Kidney tubule cell (primary cell): ENCODE results near the gene CLIC5.
A peak's percentile ranks its signal among the peaks of the same experiment; 100 is the strongest.

Experiments used
- DNase-seq: peaks from one replicate; pipeline ENCODE4 v3.0.0-alpha.2; 2018; ENCODE audit warnings: low spot score

Gene CLIC5

DNA sequence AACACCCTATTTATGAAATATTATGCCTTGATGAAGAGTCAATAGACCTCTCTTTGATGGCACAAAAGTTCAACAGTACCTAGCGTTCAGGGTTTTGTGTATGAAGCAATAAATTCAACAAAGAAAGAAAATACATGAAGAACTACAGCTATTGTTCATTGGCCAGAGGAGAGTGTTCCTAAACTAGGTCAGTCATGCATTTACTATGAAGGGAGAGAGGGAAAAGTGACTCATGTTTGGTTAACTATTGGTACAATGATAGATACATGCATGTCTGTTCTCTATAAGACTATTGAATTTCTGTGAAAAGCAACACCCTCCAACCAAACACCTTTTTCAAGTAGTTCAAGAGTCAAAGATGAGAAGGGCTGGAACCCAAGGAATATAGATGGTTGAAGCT lies 50.7 kb downstream of the CLIC5 start:
- DNase-seq, result peak; percentile 78

DNA sequence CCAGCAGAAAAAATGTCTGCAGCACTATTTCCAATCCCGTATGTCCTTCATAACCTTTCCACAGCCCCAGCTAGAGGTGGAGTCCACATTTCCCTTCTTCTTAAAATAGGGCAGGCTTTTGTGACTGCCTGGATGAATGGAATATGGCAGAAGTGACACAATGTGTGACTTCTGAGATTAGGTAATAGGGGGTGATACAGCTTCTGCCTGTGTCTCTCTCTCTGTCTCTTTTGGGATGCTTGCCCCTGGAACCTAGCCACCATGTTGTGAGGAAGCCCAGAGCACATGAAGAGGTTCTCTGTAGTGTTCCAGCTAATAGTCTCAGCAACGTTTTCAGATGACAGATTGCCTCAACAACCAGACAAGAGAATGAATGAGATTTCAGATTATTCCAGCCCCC lies 51.4 kb downstream of the CLIC5 start:
- no peak for DNase-seq

DNA sequence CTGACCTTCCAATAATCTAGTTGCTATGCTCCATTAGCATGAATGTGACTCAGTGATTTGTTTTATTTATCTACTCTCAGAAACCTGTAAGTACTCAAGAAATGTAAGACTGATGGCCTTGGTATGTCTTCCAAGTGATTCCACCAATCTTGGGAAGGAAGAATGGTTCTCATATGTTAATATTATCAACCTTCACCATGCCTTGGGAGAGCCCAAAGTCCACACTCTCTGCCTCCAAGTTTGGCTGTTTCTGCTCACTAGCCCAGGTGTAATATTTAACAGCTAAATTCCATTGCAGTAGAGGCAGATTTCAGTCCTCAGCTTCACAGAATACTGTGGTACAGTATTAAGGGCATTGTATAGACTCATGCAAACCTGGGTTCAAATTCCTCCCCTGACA lies 51.8 kb downstream of the CLIC5 start:
- peak; percentile 56 for DNase-seq

DNA sequence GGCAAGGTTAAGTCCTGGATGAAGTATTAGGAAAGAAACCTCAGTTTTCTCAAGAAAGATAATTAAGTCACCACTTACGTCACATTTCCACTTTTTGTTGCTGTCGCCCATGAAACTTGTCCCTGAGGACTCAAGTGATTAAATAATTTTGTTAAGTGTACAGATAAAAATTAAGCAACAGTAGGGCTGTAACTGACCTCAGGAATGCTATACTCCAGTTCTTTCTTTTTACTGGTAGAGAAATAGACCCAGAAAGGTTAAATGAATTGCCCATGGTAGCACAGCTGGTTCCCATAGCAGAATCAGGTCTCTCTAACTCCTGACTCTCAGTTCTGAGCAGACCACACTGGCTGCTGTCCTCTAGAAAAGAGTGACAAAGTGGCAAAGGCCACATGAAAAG lies 54.5 kb downstream of the CLIC5 start:
- no peak for DNase-seq

DNA sequence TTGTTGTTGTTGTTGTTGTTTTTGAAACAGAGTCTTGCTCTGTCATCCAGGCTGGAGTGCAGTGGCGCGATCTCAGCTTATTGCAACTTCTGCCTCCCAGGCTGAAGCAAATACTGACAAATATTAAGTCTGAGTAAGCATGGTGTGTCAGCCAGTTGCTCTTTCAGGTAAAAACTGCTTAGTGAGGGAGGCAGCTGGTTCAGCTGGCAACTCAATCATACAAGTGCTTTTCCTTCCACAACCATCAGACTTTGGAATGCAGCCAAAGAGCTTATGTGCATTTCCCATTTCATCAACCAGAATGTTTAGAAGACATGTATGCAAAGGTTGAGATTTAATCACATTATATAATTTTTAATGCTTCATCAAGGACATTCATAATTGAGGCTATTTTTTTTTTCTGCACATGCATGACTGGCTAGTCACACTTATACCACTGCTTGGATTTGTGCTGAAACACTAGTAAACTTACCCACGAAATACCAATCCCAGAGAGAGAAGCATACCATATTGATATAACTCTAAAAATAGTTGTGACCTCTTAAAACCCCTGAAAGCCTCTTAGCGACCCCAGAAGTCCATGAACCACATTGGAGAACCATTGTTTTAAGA lies 56.0 kb downstream of the CLIC5 start:
- peak; percentile 85 for DNase-seq

DNA sequence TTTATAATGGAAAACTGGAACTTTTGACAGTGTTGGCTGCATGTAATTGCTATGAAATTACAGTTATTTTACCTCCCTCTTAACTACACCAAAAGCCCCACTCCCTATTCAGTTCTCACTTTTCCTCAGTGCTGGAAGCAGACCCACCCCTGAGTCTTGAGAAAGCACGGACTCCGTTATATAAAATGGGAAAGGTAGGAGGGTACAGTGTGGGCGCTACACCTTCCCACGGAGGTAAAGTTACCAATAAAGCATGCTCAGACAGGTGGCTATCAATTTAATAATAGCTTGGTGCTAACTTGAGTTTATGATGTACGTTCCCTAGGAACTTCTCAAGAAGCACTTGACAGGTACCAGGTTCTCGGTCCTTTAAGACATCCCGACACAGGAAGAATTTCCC lies 59.0 kb downstream of the CLIC5 start:
- DNase-seq, result no peak

DNA sequence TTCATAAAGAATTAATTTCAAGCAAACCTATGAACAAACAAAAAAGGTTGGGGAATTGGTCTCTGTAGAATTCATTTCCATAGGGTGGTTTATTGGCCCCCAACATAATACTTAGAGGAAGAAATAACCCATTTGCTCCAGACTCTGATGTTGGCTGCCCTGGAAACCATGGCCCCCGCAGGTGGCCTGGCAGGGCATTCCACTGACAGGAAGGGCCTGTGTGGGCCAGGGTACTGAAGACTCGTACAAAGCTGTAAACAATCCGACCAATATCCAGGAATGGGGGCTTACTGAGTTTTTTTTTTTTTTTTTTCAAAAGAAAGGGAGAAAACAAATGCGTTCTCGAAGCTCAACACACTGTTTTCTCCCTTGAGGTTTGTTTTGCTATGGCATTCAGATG lies 59.5 kb downstream of the CLIC5 start:
- no peak for DNase-seq

DNA sequence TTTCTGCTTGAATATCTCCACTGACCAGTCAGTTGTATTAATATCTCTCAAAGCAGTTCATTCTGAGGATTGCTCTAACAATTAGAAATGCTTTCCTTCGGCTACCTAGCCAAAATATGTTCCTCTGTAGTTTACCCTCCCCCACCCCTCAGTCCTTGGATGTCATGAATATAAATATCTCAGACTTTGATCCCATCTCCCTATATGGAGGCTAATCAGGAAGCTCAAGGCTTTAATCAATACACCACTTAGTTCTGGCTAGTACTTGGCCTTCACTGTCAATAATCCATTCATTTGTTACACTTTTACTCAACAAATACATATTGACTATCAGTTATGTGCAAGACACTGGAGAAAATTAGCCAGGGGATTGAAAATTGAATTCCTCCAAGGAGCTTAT lies 60.1 kb downstream of the CLIC5 start:
- DNase-seq, result no peak

DNA sequence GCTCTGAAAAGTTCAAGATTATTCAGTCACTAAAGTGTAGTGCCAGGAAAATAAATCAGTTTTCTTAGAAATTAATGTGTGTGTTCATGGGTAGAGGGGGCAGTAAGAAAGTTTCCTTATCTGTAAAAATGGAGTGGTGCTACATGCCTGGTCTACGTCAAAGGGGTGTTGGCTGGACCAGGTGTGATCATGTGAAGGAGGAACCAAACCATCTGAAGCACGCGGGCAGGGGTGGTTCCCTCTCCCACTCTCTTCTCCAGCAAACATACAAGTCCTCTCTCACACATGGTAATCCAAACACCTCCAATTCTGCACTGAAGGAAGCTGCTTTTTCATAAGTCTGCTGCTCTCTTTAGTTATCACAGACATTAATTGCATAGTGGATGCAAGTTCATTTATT lies 63.1 kb downstream of the CLIC5 start:
- DNase-seq, result no peak

DNA sequence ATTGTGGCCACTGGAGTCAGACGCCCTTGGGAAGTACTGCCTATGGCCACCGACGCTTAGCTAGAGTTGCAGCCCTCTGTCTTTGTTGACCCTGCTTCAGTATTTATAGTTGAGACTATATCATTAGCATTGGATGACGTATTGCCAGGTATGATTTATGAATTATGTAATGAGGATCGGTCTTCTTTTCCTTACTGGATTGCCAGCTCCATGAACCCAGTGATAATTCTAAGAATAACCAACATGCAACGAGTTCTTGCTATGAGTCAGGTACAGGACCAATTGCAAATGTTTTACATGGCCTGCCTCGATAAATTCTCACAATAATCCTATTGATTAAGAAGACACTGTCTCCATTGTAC lies 63.5 kb downstream of the CLIC5 start:
- DNase-seq, result no peak

DNA sequence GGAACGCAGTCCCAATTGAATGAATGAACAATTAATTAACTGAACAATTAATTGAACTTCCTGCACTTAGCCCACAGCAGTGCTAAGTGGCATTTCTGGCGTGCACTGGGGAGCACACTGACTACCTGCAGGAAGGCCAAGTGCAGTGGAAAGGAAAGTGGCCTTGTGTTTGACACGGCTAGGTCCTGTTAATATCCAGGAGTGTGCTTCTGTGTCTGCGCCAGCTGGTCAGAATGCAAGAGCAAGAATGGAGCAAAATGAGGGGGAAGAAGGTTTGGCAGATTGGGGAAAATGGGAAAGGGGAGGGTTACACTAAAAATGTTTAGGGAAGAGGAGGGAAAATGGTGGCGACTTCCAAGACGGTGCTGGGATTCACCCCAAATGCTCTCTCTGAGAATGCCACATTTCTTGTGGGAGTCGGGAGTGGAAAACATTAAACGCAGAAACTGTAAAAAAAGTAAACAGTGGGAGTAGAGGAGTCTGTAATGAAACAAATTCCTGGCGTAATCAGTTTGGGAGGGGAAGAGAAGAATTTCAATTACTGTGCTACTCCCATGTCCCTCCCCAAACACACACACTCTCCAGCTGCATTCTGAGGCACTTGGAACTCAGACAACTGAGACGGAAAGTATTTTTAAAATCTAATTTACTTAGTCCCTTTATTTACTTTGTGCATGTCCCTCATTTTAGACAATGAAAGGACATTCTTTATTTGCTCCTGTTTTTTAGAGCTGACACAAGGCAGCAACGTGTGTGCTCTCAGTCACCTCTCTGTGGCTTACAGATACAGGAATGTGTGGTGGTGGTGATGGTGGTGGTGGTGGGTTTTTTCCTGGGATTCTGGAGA lies 64.1 kb downstream of the CLIC5 start:
- DNase-seq, result no peak

DNA sequence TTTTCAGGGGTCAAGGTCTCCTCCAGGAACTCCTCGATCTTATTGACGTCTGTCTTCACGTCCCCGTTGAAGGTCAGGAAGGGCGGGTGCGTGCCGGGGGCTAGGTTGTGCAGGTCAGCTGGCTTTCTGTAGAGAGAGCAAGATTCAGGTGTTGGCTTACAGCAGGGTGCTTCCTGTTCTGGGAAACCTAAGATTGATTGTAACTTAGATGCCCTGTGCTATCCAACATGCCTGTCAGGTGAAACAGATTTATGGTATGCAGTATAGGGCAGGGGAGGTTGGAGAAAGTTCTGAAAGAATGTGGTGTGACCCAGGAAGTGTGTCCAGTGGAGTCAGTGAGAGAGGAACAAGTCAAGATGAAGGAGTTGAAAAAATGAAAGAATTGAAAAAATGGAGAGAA lies 66.4 kb downstream of the CLIC5 start:
- peak; percentile 84 for DNase-seq

DNA sequence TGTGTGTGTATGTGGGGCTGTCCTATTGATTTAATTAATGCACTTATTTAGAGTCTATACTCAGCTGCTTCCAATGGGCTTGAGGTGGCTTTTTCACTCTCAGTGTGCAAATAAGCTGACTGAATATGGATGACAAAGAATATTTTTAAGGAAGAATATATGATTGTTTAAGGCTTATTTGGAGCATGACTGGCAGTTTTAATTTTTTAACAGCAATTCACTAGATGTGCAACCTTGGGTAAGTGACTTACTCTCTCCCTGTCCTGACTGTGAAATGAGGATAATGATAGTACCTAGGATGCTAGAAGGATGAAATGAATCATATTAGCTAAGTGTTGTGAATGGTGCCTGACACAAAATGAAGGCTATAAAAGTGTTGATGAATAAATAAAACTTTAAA lies 67.9 kb downstream of the CLIC5 start:
- no peak for DNase-seq

DNA sequence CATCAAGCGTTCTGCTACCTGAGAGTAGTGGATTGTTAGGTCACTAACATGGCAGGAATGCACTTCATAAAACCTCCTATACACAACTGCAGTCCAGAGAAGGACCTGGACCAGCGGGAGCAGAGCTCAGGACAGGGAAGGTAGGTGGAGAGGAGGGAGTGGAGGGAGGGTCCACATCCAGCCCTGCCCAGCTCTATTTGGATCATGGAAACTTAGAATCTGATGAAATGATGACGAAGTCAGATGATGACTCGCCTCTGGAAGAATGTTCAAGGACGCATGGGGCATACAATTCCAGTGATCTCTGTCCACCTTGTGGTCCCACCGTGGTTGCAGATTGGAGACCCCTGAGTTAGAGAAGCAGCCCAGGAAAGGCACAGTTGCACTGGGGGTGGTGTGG lies 68.8 kb downstream of the CLIC5 start:
- no peak for DNase-seq

DNA sequence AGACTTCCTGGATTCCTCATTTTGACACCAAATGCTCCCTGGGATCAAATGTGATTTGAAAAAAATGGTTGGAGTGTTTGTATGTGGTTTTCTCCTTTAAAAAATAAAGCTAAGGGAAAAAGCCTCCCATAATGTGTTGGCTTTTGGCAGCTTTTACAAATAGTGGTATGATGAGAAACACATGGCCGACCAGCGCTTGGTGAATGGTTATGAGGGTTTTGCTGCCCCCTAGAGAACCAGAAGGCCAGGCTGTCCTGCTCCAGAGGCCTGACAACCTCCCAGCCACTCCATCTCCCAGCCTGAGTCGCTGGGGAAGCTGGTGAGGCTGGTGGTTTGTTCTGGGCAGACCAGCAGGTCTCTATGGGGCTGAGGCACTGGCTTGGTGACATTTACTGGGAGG lies 69.3 kb downstream of the CLIC5 start:
- no peak for DNase-seq

DNA sequence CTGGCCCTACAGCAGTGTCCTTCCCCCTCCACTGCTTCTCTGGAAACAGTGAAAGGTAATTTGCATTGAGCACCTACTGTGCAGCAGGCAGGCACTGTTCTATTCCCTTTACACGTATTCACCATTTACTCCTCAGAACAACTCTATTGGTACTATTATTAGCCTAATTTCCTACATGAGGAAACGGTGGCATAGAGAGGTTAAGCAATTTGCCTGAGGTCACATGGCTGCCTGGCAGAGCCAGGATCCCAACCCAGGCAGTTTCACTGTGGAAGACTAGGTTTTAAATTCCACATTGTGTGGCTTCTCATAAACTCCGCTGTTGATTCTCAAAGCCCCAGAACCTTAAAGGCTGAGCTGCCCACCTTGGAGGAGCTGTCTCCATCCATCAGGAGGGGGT lies 72.7 kb downstream of the CLIC5 start:
- DNase-seq, result no peak

DNA sequence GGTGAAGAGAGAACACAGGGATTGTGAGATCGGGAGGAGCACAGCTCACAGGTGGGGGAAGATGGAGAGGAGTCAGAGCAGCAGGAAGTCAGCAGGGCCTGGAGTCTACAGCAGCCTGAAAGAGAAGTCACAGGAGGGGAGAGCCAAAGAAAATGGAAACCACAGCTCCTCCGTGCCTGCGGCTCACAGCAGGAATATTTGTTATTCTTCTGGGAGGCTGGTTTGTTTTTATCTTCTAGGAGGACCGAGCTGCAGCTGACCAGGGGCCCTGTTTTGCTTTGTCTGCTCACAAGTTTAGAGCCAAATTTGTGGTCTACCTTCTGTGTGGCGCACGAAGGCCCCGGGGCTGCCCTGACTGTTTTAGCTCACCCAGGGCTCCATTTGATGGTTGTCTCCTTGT lies 81.8 kb downstream of the CLIC5 start:
- no peak for DNase-seq

DNA sequence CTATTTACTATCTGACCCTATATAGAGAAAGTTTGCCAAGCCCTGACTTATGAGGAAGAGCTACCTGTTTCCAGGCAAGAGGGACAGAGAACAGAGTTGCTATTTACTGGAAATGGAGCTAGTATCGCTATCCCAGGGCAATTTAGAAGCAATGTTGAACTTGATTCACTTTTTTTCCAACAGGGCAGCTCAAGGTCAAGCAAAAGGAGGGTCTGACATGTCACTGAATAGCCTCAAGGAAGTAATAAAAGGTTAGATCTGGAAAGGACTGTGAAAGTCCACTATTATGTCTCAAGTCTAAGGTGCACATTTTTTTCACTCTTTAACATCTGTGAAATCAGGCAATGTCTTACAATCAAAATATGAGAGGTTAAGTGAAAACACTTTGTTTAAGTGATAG lies 84.4 kb downstream of the CLIC5 start:
- DNase-seq, result no peak

DNA sequence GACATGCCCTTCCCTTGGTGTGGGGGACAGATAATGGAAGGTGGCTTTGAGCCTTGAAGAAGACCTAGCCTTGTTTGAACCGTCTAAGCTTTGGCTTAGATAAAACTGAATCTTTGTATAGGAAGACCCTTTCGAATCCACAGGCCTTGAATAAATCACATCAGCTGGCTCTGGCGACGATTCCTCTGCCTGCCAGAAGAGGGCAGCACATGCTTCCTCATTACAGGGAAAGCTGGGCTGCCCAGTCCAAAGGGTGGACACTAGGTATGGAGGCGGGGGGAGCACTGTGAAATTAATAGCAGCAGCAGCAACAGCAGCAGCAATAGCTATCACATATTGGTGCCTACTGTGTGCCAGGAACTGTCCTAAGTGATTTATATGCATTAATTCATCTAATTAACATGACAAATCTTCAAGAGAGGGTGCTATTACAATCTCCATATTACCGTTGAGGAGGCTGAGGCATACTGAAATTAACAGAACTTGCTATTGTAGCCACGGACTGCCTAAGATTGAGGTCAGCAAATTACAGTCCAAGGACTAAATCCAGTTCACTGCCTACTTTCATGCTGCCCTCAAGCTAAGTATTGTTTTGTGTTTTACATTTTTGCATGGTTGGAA lies 85.1 kb downstream of the CLIC5 start:
- DNase-seq, result peak; percentile 64

DNA sequence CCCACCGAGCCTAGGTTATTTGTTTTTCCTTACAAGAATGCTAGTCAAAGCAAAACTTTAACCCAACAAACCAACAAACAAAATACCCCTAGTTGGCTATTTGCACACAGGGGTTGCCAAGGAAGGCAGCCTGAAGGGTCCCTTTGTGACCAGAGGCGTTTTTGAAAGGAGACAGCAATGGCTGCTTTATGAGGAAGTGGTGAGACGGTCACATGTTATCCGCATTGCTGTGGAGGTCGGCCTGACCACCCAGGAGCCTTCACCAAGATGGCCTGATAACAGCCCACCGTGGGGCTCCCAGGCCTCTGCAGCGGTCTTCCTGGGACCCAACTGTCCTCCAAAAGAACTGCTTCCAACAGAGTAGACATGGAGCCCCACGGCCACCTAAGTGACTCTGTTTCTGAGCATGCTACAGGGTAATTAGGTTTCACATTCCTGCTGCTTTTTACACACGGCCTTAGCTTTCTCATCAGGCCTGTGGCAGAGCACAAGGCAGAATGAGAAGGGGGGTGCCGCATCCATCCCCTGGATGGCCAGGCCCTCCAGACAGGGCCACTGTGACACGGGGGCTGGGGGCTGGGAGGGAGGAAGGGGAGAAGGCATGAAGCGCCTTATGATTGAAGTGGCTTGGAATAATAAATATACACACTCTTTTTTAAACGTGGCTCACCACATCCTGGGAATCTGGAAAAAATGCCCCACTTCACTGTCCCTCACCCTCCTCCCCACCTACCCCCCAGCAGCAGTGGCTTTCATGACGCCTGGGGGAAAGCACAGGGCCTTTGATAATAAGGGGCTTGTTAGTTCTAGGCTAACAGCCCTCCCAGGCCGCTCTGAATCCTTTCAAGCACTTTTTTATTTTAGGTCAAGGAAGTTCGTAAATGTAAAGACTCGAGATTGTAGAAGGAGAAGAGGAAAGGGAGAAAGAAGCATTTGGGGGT lies 86.0 kb downstream of the CLIC5 start:
- no peak for DNase-seq

DNA sequence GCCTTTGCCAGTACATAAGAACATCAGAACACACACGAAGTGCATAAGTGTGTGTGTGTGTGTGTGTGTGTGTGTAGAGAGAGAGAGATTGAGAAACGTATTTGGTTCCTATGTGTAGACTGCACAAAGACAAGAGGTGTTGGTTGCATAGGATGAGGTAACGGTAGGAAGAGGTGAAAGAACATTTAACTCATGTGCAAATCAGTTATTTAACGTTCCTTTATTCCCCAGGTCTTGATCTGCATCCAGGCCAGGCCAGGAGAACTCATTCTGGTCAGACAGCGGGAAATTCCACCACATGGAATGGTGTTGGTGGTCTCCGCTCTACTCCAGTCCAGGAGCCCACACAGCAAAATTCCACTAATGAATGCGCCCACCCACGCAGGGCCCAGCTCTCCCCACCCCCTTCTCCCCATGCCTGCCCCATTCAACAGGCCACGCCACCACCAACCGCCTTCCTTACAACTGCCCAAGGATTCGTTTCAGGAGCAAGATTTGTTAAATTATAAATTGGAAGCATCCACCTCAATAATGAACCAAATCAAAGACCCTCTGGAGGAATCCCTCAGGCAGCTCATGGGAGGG lies 86.8 kb downstream of the CLIC5 start:
- no peak for DNase-seq
